Activated CD8-positive, alpha-beta T cell treated with anti-CD3 and anti-CD28 coated beads for 36 hours (primary cell): Measurements from ENCODE around the gene DPP4. TPM values are rescaled to one million over a fixed set of nuclear protein-coding genes. Genes with fewer than 3 reads are reported as not detected.

Source experiments
- ATAC-seq: fragments of 200-7000 bp; cut with Tn5 transposase; one replicate; pipeline ENCODE4 v1.10.0; 2021; ENCODE audit warnings: mild to moderate bottlenecking, moderate library complexity
- CTCF ChIA-PET: fragments of 350-600 bp; sonication (Branson Sonifier 250); formaldehyde crosslinking; loops from one replicate; lab custom pipeline; 2021; ENCODE audit warnings: antibody characterized with exemption; lab: Charles Lee
- POLR2A ChIA-PET: fragments of 350-600 bp; sonication (Branson Sonifier 250); formaldehyde crosslinking; loops from one replicate; lab custom pipeline; 2021; ENCODE audit warnings: antibody characterized with exemption; lab: Charles Lee
- DNase-seq: peaks from one replicate; pipeline ENCODE4 v3.0.0-alpha.2; 2020
- H3K27ac Mint-ChIP-seq: one replicate; pipeline ENCODE4 v1.8.0; 2021; ENCODE audit warnings: mild to moderate bottlenecking, mixed read lengths
- H3K27me3 Mint-ChIP-seq: one replicate; pipeline ENCODE4 v1.8.0; 2021; ENCODE audit warnings: mixed read lengths
- H3K36me3 Mint-ChIP-seq: one replicate; pipeline ENCODE4 v1.8.0; 2021; ENCODE audit warnings: low read depth, mixed read lengths
- H3K4me1 Mint-ChIP-seq: one replicate; pipeline ENCODE4 v1.8.0; 2021; ENCODE audit warnings: low read depth, mixed read lengths
- H3K4me3 Mint-ChIP-seq: one replicate; pipeline ENCODE4 v1.8.0; 2021; ENCODE audit warnings: mild to moderate bottlenecking, moderate library complexity, mixed read lengths
- H3K9me3 Mint-ChIP-seq: one replicate; pipeline ENCODE4 v1.8.0; 2021; ENCODE audit warnings: mixed read lengths
- CTCF ChIP-seq: fragments of 200-600 bp; IDR thresholded peaks from one replicate; pipeline ENCODE4 v1.8.0; 2022; ENCODE audit warnings: antibody characterized with exemption, mild to moderate bottlenecking
- intact Hi-C: fragments of 100-400 bp; cut with micrococcal nuclease; formaldehyde crosslinking; loops from one replicate; pipeline ENCODE4 v1.10.0; 2022
- total RNA-seq, 2 experiments: library from RNA; stranded (reverse); gene quantifications; one replicate each; pipeline ENCODE4 v1.2.3, GENCODE V29; 2021

DPP4 gene
- total RNA-seq, 2 experiments from 2014 or later, result 25.9 to 26.4 TPM

- ATAC-seq, result peak; percentile 48
- ChIA-PET CTCF (interaction anchor here (0.6 to 4.0 kb wide), 13 partner anchors 9 to 132 kb away, joined by 3 to 17 read pairs (median 3); no protein-coding TSS in a partner anchor), POLR2A (interaction anchor here (0.8 to 5.4 kb wide), 6 partner anchors 16 to 78 kb away, joined by 3 to 39 read pairs (median 4); no protein-coding TSS in a partner anchor)
- Mint-ChIP-seq H3K9me3 (no peaks in the 10 kb centered on the region), H3K27me3 (no peaks in the 10 kb centered on the region), H3K27ac (peak overlapping the region; percentile 97), H3K4me3 (peak overlapping the region; percentile 56), H3K36me3 (peaks cover 65% of the 10 kb centered on the region), H3K4me1 (peaks cover 59% of the 10 kb centered on the region)
- intact Hi-C loops, result no loop called here
- peak; percentile 54 for DNase-seq
- TF ChIP-seq CTCF, result no peak
Observed at GRCh38 chr2:161995553-161996016, 78.4 kb downstream of the DPP4 start.

GRCh38 chr2:161994761-161995520 is 79.1 kb downstream of the DPP4 start:
- DNase-seq, result no peak
- H3K36me3 Mint-ChIP-seq, result peaks cover 63% of the 10 kb centered on the region

GRCh38 chr2:161992531-161992930 is 81.5 kb downstream of the DPP4 start:
- Mint-ChIP-seq H3K4me1 (peaks cover 65% of the 10 kb centered on the region), H3K36me3 (peaks cover 52% of the 10 kb centered on the region), H3K27me3 (no peaks in the 10 kb centered on the region), H3K27ac (peak overlapping the region; percentile 97), H3K4me3 (peak overlapping the region; percentile 77), H3K9me3 (no peaks in the 10 kb centered on the region)
- no peak for TF ChIP-seq CTCF
- ATAC-seq (peak; percentile 84), DNase-seq (peak; percentile 85)
- ChIA-PET CTCF (interaction anchor here (0.7 to 4.0 kb wide), 12 partner anchors 9 to 133 kb away, joined by 3 to 17 read pairs (median 4); partner anchors contain the start of gene DPP4), POLR2A (interaction anchor here (0.6 to 5.4 kb wide), 11 partner anchors 10 to 180 kb away, joined by 3 to 39 read pairs (median 5); no protein-coding TSS in a partner anchor)
- intact Hi-C loops, result loop anchor here (2.0 to 5.0 kb wide), 3 partner anchors 26 to 130 kb away; no protein-coding TSS in a partner anchor

More at GRCh38 chr2:161994761-161995520, 79.1 kb downstream of the DPP4 start:
- peak overlapping the region; percentile 56 for H3K4me3 Mint-ChIP-seq
- H3K27me3 Mint-ChIP-seq, result no peaks in the 10 kb centered on the region
- peak overlapping the region; percentile 97 for H3K27ac Mint-ChIP-seq
- no peak for TF ChIP-seq CTCF
- ChIA-PET POLR2A (interaction anchor here (0.8 to 5.4 kb wide), 6 partner anchors 7 to 76 kb away, joined by 3 to 39 read pairs (median 4); no protein-coding TSS in a partner anchor), CTCF (interaction anchor here (0.6 to 4.0 kb wide), 12 partner anchors 8 to 130 kb away, joined by 3 to 17 read pairs (median 3); no protein-coding TSS in a partner anchor)
- intact Hi-C loops, result loop anchor here (5.0 kb wide), 2 partner anchors 62 to 127 kb away; no protein-coding TSS in a partner anchor
- no peak for ATAC-seq
- H3K4me1 Mint-ChIP-seq, result peaks cover 62% of the 10 kb centered on the region
- H3K9me3 Mint-ChIP-seq, result no peaks in the 10 kb centered on the region

- TF ChIP-seq CTCF, result no peak
- intact Hi-C loops, result loop anchor here (2.0 to 5.0 kb wide), 3 partner anchors 25 to 130 kb away; no protein-coding TSS in a partner anchor
- H3K27me3 Mint-ChIP-seq, result no peaks in the 10 kb centered on the region
- H3K27ac Mint-ChIP-seq, result peak overlapping the region; percentile 97
- H3K9me3 Mint-ChIP-seq, result no peaks in the 10 kb centered on the region
- peaks cover 64% of the 10 kb centered on the region for H3K4me1 Mint-ChIP-seq
- no peak overlapping the region for H3K4me3 Mint-ChIP-seq
- POLR2A ChIA-PET, result interaction anchor here (0.6 to 5.4 kb wide), 8 partner anchors 10 to 180 kb away, joined by 3 to 39 read pairs (median 6); no protein-coding TSS in a partner anchor
- H3K36me3 Mint-ChIP-seq, result peaks cover 50% of the 10 kb centered on the region
- ATAC-seq, result no peak
- CTCF ChIA-PET, result interaction anchor here (0.7 to 4.0 kb wide), 9 partner anchors 10 to 133 kb away, joined by 3 to 17 read pairs (median 4); no protein-coding TSS in a partner anchor
- DNase-seq, result no peak
Observed at GRCh38 chr2:161991991-161992390, 82.0 kb downstream of the DPP4 start.
